GM21529 (cell line): Measurements from ENCODE around the gene PANK4.

ENCODE experiments used
- ATAC-seq: cut with Tn5 transposase; IDR thresholded peaks from one replicate; pipeline ENCODE4 v1.9.1; 2021; ENCODE audit not compliant: unreplicated experiment

The PANK4 gene

GRCh38 chr1:2514863-2515762 lies 11.3 kb downstream of the PANK4 start:
- ATAC-seq, result no peak

DNA sequence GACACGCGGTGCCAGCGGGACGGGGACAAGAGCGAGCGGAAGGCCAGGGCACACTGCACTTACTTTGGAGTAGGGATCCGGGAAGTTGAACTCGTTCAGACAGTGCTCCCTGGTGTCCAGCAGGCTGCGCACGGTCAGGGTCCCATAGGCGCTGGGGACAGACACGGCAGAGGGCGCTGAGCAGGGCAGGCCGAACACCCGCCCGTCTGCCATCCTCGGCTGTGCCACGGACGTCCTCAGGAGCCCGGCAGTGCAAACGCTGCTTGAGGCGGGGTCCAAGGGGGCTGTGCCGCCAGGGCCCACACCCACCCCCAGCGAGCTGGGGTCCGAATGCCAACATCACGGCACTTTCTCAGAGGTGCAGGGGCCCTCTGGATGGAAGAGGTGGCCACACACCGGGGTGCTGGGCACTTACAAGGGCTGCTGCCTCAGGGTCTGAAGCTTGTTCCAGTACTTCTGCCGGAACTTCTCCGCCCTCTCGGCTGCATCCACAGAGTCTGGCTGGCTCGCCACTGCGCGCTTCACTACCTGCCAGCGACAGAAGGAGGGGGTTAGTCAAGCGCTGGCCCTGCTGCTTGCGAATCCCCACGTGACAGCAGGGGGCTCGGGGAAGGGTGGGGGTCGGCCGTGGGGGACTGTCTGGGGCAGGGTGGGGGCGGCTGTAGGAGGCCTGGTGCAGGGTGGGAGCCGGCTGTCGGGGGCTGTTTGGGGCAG lies 12.3 kb downstream of the PANK4 start:
- ATAC-seq, result no peak

- no peak for ATAC-seq
Observed at GRCh38 chr1:2512862-2513421, 13.5 kb downstream of the PANK4 start.

DNA sequence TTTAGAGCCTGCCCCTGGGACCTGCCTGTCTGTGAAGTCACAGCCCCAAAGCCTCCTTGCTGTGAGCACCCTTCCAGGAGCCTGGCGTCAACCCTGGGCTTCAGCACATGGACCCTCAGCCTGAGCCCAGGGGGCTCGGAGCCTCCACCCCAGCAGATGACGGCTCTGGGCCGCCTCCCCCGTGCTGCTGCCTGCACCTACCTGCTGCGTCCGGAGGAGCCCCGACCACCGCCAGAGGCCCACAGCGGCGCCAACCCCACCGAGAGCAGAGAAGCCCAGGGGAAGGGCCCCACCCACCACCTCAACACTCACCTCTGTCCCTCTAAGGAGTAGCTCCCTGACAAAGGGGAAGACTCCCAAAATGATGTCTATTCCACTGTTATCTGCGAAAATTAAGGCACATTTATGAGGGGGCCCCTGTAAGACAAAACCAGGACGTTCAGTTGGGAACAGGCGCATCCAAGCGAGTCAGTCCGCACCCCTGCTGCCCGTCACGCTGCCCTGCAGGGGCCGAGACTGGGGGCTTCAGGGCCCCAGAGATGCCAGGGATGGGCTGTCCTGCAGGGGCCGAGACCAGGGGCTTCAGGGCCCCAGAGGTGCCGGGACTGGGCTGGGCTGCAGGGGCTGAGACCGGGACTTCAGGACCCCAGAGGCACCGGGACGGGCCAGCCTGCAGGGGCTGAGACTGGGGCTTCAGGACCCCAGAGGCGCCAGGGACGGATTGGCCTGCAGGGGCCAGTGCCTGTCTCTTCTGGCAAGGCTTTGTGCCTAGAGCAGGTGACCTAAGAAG lies 15.8 kb downstream of the PANK4 start:
- no peak for ATAC-seq

GRCh38 chr1:2509589-2509988 lies 16.8 kb downstream of the PANK4 start:
- no peak for ATAC-seq

GRCh38 chr1:2508751-2509150 lies 17.6 kb downstream of the PANK4 start:
- no peak for ATAC-seq

DNA sequence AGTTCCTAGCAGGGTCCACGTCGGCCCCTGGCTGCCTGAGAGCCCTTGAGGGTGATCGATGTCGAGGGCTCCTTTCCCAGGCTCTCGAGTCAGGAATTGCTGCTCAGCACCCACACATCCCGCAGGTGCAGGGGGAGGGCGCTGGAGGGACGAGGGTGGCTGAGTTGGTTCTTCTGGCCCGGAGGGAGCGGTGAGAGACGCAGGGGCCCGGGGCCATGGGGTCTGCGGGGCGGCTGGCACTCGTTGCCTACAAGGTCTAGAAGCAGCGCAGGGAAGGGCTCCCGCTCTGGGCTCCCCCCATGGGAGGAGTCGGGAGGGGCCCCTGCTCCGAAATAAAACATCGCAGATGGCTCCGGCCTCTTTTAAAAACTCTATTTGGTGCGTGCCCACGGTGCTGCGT lies 18.2 kb downstream of the PANK4 start:
- no peak for ATAC-seq

DNA sequence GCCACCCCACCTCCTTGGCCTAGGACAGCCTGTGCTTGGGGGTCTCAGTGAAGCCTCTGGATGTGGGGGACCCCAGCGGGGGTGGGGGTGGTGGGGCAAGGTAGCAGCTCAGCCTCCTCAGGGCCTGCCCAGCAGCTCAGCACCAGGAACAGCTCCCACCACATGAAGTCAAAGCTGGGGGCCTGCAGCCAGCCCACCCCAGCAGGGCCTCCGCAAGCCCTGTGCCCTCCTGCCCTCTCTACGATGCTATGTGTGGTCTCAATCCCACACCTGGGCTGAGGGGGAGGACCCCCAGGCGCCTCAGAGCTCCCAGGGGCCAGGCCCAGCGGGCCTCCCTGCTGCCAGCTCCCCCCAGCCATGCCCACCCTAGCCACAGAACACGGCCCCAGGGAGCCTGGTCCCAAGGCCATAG lies 18.6 kb downstream of the PANK4 start:
- no peak for ATAC-seq

GRCh38 chr1:2506901-2507565 lies 19.4 kb downstream of the PANK4 start:
- ATAC-seq, result no peak

DNA sequence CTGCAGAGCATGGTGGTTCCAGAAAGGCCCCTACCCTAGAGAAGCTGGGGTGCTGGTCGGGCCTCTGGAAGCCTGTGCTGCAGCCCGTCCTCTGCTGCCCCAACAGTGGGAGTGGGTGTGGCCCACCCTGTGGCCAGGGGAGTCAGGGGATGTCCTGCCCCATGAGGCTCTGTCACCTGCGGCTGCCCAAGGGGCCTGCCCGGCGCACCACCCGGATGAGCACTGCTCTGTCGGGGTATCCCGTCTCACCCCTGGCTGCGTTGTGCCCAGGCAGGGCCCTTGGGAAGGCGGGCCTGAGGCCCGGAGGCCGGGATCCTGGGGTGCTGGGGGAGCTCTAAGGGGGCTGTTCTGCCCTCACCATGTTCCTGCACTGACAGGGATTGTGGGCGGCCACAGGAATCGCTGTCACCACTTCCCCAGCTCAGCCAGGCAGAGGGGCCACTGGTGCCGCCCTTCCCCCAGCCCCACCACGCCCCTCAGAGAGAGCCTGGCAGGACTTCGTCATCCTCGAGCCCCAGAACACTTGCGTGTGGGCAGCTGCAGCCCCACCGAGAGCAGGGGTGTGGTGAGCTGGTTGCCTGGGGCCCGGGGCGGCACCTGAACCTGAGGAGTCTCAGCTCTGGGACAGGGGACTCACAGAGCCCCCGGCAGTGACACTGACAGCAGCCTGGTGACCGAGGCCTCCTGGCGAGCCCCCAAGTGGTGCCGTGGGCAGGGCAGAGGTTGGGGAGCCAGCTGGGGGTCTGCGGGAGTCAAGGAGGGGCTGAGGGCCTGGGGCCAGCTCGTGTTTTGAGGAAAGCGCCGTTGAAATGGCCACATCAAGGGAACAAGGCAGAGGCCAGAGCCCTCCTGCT lies 20.2 kb downstream of the PANK4 start:
- no peak for ATAC-seq

DNA sequence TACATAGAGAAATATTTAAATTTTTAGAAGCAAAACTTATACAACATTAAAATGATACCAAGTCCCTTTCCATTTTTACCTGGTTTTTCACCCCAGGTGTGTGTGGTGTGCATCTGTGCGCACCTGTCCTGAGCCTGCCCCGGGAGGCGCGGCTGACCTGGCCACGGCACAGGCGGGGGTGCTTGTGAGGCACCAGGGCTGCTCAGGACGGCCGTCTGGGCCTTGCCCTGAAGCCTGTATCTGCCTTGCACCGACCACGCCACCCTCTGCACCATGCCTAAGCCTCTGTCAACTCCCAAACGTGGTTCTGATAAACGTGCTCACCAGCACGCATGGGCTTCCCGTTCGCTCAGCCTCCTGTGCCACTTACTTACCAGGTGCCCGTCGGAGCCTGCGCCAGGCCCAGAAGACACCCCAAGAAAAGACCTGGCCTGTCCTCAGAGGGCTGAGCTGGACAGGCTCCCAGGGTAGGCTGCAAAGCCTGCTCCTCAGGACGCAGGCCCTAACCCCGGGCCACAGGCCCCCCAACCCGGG lies 20.9 kb downstream of the PANK4 start:
- ATAC-seq, result no peak

DNA sequence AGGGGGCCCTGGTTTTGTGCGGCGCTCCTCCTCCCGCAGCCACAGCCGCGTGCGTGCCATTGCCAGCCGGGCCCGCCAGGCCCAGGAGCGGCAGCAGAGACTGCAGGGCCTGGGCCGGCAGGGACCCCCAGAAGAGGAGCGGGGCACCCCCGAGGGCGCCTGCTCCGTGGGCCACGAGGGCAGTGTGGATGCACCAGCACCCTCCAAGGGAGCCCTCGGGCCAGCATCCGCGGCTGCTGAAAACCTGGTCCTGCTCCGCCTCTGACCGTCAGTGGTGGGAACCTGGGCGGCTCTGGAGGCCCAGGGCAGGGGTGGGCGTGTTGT lies 21.5 kb downstream of the PANK4 start:
- ATAC-seq, result no peak

GRCh38 chr1:2504225-2504948 lies 22.0 kb downstream of the PANK4 start:
- no peak for ATAC-seq

DNA sequence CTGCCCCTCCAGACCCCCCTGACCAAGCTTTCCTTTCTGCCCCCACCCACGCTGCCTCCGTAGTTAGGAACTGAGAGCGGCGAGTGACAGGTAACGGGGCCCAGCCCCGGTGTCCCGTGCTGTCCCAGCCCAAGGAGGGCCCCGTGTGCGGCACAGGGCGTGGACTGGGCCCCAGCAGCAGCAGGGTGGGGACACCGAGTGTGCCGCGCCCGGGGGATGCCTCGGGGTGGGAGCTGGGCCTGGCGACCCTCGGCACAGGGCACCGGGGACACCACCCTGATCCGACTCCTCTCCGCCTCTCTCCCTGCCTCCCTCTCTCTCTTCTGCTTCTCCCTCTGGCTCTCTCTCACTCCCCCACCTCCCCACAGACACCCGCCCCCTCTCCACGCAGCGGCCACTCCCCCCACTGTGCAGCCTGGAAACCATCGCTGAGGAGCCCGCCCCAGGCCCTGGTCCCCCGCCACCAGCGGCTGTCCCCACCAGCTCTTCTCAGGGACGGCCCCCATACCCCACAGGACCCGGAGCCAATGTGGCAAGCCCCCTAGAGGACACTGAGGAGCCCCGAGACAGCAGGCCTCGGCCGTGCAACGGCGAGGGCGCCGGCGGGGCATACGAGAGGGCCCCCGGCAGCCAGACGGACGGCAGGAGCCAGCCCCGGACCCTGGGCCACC lies 22.7 kb downstream of the PANK4 start:
- ATAC-seq, result no peak

DNA sequence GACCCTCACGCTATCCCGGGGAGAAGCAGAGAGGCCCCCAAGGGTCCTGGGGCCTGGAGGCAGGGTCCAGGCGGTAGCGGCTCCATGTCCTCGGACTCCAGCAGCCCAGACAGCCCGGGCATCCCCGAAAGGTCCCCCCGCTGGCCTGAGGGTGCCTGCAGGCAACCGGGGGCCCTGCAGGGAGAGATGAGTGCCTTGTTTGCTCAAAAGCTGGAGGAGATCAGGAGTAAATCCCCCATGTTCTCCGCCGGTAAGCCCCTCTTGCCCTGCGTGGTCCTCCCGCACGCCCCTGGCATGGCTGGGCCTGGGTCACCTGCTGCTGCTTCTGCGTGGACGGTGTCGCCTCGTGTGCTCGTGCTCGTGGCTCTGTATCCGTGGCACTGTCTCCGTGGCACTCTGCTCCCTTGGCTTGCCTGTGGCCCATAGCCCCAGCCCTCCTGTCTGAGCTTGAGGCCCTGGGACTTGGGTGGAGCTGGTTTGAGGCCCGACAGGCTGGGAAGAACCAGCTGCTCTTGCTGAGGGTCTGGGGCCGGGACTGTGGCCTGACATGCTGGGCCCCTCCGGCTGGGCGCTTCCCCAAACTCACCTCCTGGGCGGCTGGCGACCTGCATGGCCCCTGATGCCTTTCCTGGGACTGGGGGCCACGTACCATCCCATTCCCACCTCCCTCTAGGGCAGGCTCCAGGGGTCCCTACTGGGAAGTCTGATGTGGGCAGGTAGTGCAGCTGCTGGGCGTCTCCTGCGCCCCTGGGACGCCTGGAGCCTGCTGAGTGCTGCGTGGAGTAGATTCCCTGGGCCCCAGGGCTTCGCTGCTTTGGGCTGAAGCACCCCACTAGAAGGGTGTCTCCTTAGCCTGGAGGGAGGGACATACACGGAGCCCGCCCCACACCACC lies 23.5 kb downstream of the PANK4 start:
- ATAC-seq, result no peak

DNA sequence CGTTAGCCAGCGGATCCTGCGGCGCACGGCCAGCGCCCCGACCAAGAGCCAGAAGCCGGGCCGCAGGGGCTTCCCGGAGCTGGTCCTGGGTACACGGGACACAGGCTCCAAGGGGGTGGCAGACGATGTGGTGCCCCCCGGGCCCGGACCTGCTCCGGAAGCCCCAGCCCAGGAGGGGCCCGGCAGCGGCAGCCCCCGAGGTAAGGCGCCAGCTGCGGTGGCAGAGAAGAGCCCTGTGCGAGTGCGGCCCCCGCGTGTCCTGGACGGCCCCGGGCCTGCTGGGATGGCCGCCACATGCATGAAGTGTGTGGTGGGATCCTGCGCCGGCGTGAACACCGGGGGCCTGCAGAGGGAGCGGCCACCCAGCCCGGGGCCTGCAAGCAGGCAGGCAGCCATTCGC lies 24.2 kb downstream of the PANK4 start:
- ATAC-seq, result no peak

DNA sequence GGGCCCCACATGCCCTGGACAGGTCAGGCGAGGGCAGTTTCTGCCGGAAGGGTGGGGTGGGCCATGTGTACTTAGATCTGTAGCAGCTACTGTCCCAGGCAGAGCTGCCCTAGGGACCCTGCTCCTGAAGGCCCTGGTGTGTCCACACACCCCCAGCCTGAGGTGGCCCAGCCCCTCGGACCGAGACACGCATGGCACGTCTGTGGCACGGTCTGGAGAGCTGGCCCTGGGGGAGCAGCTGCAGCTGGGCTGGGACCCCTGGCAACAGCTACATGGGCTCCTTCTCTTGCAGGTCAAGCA lies 24.6 kb downstream of the PANK4 start:
- ATAC-seq, result no peak
